DOHH2 (cell line): ENCODE measurements around the gene LINGO3.

Source experiments
- H3F3A ChIP-seq: fragments of 200-600 bp; sonication (generic), shearing (Covaris generic); 2 replicates; pipeline ENCODE4 v1.6.0; 2016; ENCODE audit warnings: antibody characterized with exemption, mild to moderate bottlenecking; ENCODE audit not compliant: control insufficient read depth, insufficient read depth
- H3K27ac ChIP-seq: fragments of 200-600 bp; sonication (generic); 2 replicates; pipeline ENCODE4 v1.5.1; 2014; ENCODE audit warnings: low read depth, mild to moderate bottlenecking, low read length, moderate library complexity
- H3K27me3 ChIP-seq: fragments of 200-600 bp; sonication (generic); 2 replicates; pipeline ENCODE4 v1.6.1; 2014; ENCODE audit warnings: mild to moderate bottlenecking, low read length, mixed read lengths; ENCODE audit not compliant: control insufficient read depth
- H3K36me3 ChIP-seq: fragments of 200-600 bp; sonication (generic); 2 replicates; pipeline ENCODE4 v1.6.1; 2014; ENCODE audit warnings: mild to moderate bottlenecking, low read length, moderate library complexity, mixed read lengths; ENCODE audit not compliant: control insufficient read depth
- H3K4me1 ChIP-seq: fragments of 200-600 bp; sonication (generic); 2 replicates; pipeline ENCODE4 v1.6.1; 2014; ENCODE audit warnings: mild to moderate bottlenecking, low read length, mixed read lengths; ENCODE audit not compliant: control insufficient read depth
- H3K4me2 ChIP-seq: fragments of 200-600 bp; sonication (generic); 2 replicates; pipeline ENCODE4 v1.6.0; 2014; ENCODE audit warnings: mild to moderate bottlenecking, low read length, moderate library complexity
- H3K4me3 ChIP-seq: fragments of 200-600 bp; sonication (generic); 2 replicates; pipeline ENCODE4 v1.5.1; 2014; ENCODE audit warnings: mild to moderate bottlenecking, low read length, mixed read lengths
- H3K79me2 ChIP-seq: fragments of 200-600 bp; sonication (generic); 2 replicates; pipeline ENCODE4 v1.6.1; 2014; ENCODE audit warnings: mild to moderate bottlenecking, low read length, mixed read lengths; ENCODE audit not compliant: control insufficient read depth
- H3K9me2 ChIP-seq: fragments of 200-600 bp; sonication (generic); replicated peaks from 2 replicates; pipeline ENCODE4 v1.6.1; 2014; ENCODE audit warnings: mild to moderate bottlenecking, low read length, mixed read lengths; ENCODE audit not compliant: control insufficient read depth
- H3K9me3 ChIP-seq: fragments of 200-600 bp; sonication (generic); 2 replicates; pipeline ENCODE4 v1.6.1; 2014; ENCODE audit warnings: antibody characterized with exemption, low read length, mixed read lengths; ENCODE audit not compliant: control insufficient read depth, insufficient read depth
- H4K20me1 ChIP-seq: fragments of 200-600 bp; sonication (generic); 2 replicates; pipeline ENCODE4 v1.6.0; 2014; ENCODE audit warnings: low read depth, mild to moderate bottlenecking, antibody characterized with exemption, low read length, moderate library complexity; ENCODE audit not compliant: control insufficient read depth, insufficient read depth
- EZH2phosphoT487 ChIP-seq: fragments of 200-600 bp; sonication (generic); IDR thresholded peaks from 2 replicates; pipeline ENCODE4 v1.6.1; 2017; ENCODE audit warnings: borderline replicate concordance, mild to moderate bottlenecking, antibody characterized with exemption, low read length, moderate library complexity, mixed read lengths
- TF ChIP-seq, protein P1 (sequence below): fragments of 200-600 bp; sonication (generic); IDR thresholded peaks from one replicate; pipeline ENCODE4 v1.5.1; 2014; ENCODE audit warnings: antibody characterized with exemption, mild to moderate bottlenecking, low read depth, low read length; ENCODE audit not compliant: poor library complexity, severe bottlenecking

Gene LINGO3

DNA sequence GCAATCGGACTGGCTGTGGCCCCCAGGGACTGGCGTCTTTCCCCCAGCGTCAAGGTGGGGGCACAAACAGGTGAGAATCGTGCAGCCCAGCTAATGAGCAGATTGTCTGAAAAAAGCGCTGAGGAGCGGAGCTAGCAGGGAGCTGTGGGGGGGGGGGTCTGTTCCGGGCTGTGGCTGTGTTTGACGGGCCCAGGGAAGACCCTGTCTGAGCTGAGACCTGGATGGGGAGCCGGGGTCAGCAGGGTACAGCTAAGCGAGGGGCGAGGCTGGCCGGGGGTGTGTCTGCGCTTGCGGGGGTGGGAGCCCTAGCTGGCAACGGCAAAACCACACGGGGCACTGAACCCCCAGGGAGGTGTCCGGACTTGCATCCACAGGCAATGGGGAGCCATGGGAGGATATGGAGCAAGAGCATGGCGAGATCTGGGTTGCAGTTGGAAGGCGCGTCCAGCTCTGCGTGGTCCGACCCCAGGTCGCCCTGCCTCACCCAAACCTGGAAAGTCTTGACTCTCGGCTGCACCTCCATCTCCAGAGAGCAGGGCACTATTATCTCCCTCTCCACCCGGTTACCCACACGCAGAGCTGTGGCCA lies 4.6 kb downstream of the LINGO3 start:
- Histone ChIP-seq H3K27ac (no peak overlapping the region), H4K20me1 (no peaks in the 10 kb centered on the region)

DNA sequence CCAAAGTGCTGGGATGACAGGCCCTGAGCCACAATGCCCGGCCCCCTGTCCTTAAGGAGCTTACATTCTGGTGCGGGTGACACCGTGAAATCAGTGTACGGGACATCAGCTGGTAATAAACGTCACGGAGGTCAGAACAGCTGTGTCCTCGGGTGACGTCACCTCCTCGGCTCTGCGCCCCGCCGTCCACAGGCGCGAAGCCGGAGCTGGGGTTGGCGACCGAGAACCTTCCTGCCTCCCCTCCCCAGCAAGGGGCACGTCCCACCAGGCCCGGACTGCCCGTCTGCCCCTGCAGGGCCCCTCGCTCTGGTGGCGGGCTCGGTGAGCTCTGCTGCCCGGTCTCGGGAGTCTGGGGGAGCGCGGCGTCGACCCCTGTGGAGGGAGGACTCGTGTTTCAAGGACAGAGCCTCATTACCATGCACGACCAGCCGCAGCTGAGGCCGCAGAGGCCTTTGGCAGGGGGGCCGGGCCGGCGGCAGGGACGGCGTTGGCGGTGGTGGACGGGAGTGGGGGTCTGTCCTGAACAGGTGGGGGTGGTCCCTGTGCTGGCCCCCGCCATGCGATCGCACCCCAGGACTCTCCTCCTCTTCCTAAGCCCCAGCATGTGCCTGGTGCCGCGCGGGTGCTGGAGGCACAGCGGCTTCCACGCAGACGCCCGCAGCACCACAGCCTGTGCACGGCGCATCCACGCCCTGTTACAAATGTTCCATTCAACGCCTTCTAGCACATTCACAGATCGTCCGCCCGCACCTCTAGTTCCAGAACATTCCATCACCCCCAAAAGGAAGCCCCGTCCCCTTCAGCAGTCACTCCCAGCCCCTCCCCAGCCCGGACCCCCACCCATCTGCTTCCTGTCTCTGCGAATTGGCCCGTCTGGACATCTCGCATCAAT lies 5.4 kb downstream of the LINGO3 start:
- no peaks in the 10 kb centered on the region for H3K9me3 ChIP-seq
- H3K79me2 ChIP-seq, result peaks cover 3% of the 10 kb centered on the region; the same call in 1 of the 2 replicates
- peaks cover 34% of the 10 kb centered on the region for H3K27me3 ChIP-seq
- peak overlapping the region; percentile 39; the same call in 1 of the 2 replicates for H3K27ac ChIP-seq
- no peaks in the 10 kb centered on the region for H4K20me1 ChIP-seq
- H3K36me3 ChIP-seq, result no peaks in the 10 kb centered on the region
- peak overlapping the region; percentile 52 for H3K4me2 ChIP-seq
- H3K4me3 ChIP-seq, result peak overlapping the region; percentile 22
- H3F3A ChIP-seq, result peaks cover 8% of the 10 kb centered on the region
- H3K9me2 ChIP-seq, result no peaks in the 10 kb centered on the region
- H3K4me1 ChIP-seq, result peaks cover 59% of the 10 kb centered on the region
- TF ChIP-seq EZH2phosphoT487, result no peak
- TF ChIP-seq, protein P1, sequence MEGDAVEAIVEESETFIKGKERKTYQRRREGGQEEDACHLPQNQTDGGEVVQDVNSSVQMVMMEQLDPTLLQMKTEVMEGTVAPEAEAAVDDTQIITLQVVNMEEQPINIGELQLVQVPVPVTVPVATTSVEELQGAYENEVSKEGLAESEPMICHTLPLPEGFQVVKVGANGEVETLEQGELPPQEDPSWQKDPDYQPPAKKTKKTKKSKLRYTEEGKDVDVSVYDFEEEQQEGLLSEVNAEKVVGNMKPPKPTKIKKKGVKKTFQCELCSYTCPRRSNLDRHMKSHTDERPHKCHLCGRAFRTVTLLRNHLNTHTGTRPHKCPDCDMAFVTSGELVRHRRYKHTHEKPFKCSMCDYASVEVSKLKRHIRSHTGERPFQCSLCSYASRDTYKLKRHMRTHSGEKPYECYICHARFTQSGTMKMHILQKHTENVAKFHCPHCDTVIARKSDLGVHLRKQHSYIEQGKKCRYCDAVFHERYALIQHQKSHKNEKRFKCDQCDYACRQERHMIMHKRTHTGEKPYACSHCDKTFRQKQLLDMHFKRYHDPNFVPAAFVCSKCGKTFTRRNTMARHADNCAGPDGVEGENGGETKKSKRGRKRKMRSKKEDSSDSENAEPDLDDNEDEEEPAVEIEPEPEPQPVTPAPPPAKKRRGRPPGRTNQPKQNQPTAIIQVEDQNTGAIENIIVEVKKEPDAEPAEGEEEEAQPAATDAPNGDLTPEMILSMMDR, result no peak

More for the DNA sequence above, 4.6 kb downstream of the LINGO3 start:
- Histone ChIP-seq H3K4me1 (peaks cover 56% of the 10 kb centered on the region), H3F3A (peaks cover 8% of the 10 kb centered on the region), H3K4me2 (peak overlapping the region; percentile 52), H3K9me2 (no peaks in the 10 kb centered on the region), H3K9me3 (no peaks in the 10 kb centered on the region), H3K36me3 (no peaks in the 10 kb centered on the region), H3K27me3 (peaks cover 38% of the 10 kb centered on the region), H3K4me3 (peak overlapping the region; percentile 22), H3K79me2 (peaks cover 3% of the 10 kb centered on the region; the same call in 1 of the 2 replicates)
- TF ChIP-seq EZH2phosphoT487, result no peak
- TF ChIP-seq, protein P1, result no peak

DNA sequence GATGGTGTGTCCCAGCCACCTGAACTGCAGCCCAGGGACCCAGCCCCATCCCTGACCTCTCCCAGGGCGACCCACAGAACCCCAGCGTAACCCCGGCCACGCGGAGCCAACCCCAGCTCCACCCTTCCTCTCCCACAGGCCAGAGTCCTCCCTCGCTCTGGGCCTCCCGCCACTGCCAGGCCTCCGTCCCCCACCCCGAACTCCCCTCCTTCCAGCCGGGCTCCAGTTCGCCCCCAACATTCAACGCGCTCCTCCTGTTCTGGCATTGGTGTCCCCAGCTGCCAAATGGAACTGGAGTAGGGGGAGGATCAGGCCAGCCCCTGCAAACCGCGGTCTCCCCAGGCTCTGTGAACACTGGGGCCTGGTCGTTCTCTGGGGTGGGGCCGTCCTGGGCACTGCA lies 7.4 kb downstream of the LINGO3 start:
- Histone ChIP-seq H3K79me2 (peaks cover 9% of the 10 kb centered on the region), H3K27ac (no peak overlapping the region), H3K36me3 (peaks cover 7% of the 10 kb centered on the region), H3F3A (peaks cover 8% of the 10 kb centered on the region), H3K4me2 (no peak overlapping the region), H3K9me3 (no peaks in the 10 kb centered on the region), H3K4me1 (peaks cover 76% of the 10 kb centered on the region), H3K27me3 (peaks cover 14% of the 10 kb centered on the region), H3K4me3 (no peak overlapping the region), H3K9me2 (no peaks in the 10 kb centered on the region), H4K20me1 (no peaks in the 10 kb centered on the region)
- TF ChIP-seq, protein P1, result no peak
- TF ChIP-seq EZH2phosphoT487, result no peak
